Heart left ventricle (tissue), 13 donors: ENCODE measurements around the gene APC.

Source experiments
- POLR2A ChIP-seq, 2 donors: fragments of 450-650 bp; IDR thresholded peaks; one replicate each; pipeline ENCODE4 v1.6.1; 2017; ENCODE audit warnings: antibody characterized with exemption in 2 of 2, mild to moderate bottlenecking in 2 of 2, moderate library complexity in 2 of 2
- TF ChIP-seq, protein P1 (sequence below), 12 donors: fragments of 200-600 bp; sonication (generic) in 4 of 12; IDR thresholded peaks; one replicate each; pipeline versions ENCODE4 v1.5.0 to v1.8.0; 2018 to 2022; ENCODE audit warnings: antibody characterized with exemption in 12 of 12, mild to moderate bottlenecking in 5 of 12
- donor health status: ischemic (EF 13 %, LVEDD 7.1; RV severe dilation, severe dysfunction).
- donor health status: DM: no; HTN: yes; CAD: no.
- donor health status: DM: no; HTN: no; CAD: no.
- donor health status: ischemic (EF 25% LVEDD 6.9; RV normal size, moderate dysfunction).
- donor health status: ischemic (EF 25% LVEDD 5.7; RV mildly dilated, moderate dysfunction).
- donor health status: ischemic (EF 35%, LVEDD 5.7; RV mildly dilated, moderate dysfunction).
- donor health status: nonischemic (EF 11% LVEDD 7.7; RV severe dilation, severe dysfunction).
- donor health status: DM: yes; HTN: yes; CAD: no.
- donor health status: PGD.
- donor health status: ischemic (EF 29% LVEDD 5.4; RV normal size, mild dysfunction).
- donor health status: nonischemic (EF 23%, LVEDD 6.1; RV moderate dilation, normal function).

DNA sequence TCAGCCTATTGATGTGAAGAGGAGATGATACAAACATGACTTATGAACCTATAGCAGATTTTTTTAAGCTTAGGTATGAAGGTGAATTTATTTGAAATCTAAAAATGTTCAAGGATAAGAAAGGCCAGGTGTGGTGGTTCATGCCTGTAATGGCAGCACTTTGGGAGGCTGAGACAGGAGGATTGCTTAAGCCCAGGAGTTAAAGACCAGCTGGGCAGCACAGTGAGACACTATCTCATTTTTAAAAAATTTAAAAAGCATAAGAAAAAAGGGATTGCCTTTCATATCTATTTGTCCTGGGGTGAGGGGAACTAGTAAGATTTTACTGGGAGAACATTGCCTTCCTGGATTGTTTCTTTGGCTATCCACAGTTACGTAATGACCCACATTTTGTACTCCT is 82.6 kb downstream of the APC start:
- TF ChIP-seq POLR2A (IDR thresholded peaks at IDR 0.05): no peak
- TF ChIP-seq, protein P1, sequence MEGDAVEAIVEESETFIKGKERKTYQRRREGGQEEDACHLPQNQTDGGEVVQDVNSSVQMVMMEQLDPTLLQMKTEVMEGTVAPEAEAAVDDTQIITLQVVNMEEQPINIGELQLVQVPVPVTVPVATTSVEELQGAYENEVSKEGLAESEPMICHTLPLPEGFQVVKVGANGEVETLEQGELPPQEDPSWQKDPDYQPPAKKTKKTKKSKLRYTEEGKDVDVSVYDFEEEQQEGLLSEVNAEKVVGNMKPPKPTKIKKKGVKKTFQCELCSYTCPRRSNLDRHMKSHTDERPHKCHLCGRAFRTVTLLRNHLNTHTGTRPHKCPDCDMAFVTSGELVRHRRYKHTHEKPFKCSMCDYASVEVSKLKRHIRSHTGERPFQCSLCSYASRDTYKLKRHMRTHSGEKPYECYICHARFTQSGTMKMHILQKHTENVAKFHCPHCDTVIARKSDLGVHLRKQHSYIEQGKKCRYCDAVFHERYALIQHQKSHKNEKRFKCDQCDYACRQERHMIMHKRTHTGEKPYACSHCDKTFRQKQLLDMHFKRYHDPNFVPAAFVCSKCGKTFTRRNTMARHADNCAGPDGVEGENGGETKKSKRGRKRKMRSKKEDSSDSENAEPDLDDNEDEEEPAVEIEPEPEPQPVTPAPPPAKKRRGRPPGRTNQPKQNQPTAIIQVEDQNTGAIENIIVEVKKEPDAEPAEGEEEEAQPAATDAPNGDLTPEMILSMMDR (IDR thresholded peaks at IDR 0.05): no peak
